Colon (tissue), 2 donors: Measurements from ENCODE around the gene SFXN2.
"Not testable (repeated sequence)": the region's sequence is repeated elsewhere in the genome, so short reads cannot be mapped to it uniquely, and the experiment has no call there.

ENCODE experiments used
- FAIRE-seq: peaks from 2 replicates; lab custom pipeline; 2012; peaks lifted over from hg19 to GRCh38; lab: Jason Lieb, UNC
- donor health status: control.
- donor health status: control.

The SFXN2 gene

DNA sequence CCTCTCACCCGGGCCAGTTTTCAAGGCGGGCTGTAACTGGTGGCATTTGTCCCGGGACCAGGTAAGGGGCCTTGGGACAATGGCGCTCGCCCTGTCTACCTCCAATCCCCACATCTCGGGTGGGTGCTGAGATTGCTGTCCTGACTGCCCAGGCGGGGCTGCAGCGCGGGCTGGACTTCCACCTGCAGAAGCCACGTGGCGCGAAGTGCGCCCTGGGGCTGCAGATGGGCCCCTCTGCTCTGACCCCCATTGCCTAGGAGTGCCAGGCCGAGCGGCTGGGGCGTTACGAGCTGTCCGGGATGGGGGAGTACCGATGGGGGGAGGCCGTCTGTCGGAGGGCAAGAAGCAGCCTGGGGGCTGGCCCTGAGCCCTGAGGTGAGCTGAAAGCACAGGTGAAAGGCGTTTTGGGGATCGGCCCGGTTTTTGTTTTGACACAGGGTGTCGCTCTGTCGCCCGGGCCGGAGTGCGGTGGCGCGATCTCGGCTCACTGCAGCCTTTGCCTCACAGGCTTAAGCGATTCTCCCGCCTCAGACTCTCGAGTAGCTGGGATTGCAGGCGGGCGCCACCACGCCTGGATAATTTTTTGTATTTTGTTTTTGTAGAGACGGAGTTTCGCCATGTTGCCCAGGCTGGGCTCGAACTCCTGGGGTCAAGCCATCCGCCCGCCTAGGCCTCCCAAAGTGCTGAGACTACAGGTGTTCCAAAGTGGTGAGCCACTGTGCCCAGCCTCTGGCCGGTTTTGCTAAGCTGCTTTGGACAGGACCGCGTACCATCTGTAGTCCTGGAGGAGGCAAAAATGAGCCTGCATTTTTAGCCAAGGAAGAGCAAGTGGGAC, at the start of gene SFXN2:
TSS of gene SFXN2 (plus strand) at position 16 of the 835 bp plus-strand sequence. CDS start 12,001 bp downstream, outside the sequence.
- no peak for FAIRE-seq

DNA sequence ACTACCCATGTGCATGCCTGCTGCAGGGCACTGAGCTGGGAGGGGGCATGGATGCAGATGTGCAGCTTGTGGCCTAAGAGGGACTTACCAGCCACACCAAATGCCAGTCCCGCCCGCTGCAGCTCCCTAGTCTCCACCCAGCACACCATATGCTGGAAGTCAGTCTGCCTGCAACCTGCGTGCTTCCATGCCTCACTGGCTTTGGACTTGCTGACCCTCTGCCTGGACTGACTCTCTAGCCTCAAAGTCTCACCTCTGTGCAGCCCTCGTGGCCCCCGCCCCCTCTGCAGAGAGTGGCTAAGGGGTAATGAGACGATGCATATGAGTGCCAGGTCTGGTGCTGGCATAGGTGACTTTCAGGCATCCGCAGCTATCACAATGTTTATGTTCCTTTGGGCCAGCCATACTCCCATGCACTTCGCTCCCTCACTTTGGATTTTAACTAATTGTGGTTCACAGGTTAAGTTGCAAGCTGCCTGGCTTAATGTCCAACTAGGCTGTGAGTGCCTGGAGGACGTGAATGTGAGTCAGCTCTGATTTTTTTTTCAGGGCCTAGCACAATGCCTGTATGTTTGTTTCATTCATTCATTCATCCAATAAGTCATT, 48.4 kb upstream of the SFXN2 start:
- no peak for FAIRE-seq

GRCh38 chr10:102667411-102667810, 47.0 kb upstream of the SFXN2 start:
- FAIRE-seq, result not testable (repeated sequence)

GRCh38 chr10:102668326-102669107, 45.9 kb upstream of the SFXN2 start:
- no peak for FAIRE-seq

- FAIRE-seq, result no peak
Measured at GRCh38 chr10:102669206-102670064, 45.0 kb upstream of the SFXN2 start.

DNA sequence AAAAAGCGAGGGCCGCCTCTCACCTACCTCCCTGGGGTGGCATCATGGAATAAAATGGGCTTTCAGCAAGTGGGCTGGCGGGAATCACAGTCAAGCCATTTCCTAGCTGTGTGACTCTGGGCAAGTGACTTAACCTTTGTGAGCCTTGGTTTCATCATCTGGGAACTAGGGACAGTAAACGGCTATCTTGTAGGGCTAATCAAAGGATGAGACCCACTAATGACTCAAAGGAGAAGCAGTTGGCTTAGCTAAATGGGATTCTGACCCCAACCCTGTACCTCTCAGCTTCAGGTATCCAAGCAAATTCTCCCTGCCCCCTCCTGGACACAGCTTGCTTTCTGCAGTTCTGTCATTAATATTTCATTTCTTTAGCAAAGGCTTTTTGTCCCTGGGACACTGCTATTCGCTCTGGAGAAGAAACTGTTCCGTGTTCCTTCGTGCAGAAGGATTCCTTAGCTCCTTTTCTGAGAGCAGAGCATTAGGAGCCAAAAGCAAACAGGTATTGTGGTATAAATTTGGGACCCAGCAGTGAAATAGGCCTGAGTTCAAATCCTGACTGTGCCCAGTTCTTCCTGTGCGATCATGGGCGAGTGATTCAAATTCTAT, 44.3 kb upstream of the SFXN2 start:
- no peak for FAIRE-seq

DNA sequence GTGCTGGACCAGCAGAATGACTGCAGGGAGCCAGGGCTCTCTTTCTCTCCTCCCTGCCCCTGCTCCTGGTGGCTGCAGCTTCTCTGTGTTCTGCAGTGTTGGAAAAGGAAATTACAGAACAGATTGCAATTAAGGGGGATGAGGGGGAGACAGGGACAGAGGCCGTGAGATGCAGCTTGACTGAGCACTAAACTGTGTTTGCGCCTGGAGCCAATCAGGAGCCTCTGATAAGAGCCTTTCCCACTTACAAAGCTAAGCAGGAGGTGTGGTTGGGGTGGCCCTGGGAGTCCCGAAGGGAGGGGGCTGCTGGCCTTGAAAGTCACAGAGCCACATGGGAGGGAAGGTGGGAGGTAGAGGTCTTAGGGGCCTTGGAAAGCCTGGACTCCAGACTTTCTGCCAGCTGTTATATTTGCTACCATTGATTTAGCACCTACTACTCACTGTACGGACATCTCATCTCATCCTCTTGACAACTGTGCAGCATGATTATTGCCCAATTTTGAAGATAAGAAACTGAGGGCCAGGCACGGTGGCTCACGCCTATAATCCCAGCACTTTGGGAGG, 43.5 kb upstream of the SFXN2 start:
- FAIRE-seq, result no peak

- FAIRE-seq, result no peak
Measured at GRCh38 chr10:102673236-102673818, 41.1 kb upstream of the SFXN2 start.

- FAIRE-seq, result no peak
Measured at GRCh38 chr10:102673819-102674511, 40.5 kb upstream of the SFXN2 start.

DNA sequence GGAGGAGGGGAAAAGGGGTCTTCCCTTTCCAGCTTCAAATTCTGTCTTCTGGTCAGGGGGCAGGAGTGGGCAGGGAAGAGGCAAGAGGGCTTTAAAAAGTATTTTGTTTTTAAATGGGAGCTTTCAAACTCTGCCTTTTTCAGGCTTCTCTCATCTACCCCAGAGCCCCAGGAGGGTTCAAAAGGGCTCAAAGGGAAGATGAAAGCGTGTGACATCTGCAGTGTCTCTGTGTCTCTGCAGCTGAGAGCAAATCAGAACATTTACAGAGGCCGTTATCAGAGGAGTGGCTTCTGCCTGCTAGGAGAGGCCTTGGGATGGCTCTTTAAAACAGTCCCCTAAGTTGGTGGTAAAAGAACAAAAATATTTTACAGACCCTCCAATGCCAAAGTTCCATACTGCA, 39.9 kb upstream of the SFXN2 start:
- FAIRE-seq, result no peak

- FAIRE-seq, result no peak
Measured at GRCh38 chr10:102675011-102675665, 39.3 kb upstream of the SFXN2 start.

DNA sequence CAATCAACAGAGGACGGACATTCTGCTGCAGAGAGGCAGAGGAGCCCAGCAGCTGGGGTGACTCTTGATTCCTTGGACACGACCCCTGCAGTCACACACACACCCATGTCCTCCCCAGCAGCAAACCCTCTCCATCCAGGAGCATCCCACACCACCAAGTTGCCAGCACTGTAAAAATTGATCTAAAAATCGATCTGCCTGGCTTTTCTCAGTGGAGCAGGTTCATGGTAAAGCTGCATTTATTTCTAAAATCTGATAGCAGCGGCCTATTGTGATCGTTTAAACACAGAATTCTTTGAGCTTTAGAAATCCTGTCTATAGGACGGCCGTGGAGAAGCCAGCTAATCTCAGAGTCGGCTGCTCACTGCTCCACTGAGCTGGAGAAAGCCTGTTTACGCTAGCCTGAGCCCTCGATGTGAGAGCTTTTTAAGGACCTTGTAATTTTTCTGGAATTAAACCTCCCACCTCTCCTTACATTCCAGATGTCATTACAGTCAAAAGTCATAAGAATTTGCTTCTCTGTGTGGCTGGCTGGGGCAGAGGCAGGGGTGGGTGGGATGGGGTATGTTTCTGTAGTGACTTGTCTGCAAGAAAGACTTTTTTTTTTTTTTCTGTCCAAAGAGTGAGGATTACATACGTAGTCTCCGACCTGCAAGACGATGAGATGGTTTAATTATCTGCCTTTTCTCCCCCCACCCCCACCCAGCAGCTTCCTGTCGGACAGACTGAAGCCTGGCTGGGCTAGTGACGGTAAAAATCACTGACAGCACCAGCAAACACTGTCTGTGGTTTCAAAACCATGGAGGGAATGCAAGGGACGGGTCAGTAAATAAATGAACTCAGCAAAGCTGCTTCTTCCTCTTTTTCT, 38.5 kb upstream of the SFXN2 start:
- no peak for FAIRE-seq

GRCh38 chr10:102676534-102677315, 37.7 kb upstream of the SFXN2 start:
- no peak for FAIRE-seq

DNA sequence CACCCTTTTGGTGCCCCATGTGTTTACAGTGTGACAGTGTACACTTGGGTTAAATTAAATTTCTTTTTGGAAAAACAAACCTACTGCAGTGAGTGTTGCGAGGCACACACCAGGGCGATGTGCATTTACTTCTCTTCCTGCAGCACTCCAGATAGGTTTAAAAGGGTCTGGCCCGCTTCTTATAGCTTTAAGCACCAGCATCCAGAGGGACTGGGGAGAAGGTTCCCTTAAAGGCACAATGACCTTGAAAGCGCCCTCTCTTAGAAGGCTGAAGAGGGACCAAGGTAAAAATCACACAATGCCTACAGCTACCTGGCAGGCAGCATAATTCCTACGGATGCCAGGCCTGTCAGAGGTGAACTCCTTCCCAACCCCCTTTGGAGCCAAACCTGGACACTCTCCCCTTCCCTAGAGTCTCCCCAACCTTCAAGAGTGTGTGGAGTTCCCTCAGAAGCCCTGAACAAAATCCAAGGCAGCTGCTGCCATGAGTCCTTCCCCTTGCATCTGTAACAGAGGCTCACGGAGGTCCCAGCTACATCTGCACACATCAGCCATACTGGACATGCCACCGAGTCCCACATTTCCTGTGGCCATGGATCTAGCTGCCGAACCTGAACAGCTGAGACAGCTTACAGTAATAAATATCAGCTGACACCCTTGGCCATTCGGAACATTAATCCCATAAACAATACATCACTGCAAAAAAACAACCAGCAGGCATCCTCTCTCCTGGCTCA, 36.9 kb upstream of the SFXN2 start:
- no peak for FAIRE-seq

DNA sequence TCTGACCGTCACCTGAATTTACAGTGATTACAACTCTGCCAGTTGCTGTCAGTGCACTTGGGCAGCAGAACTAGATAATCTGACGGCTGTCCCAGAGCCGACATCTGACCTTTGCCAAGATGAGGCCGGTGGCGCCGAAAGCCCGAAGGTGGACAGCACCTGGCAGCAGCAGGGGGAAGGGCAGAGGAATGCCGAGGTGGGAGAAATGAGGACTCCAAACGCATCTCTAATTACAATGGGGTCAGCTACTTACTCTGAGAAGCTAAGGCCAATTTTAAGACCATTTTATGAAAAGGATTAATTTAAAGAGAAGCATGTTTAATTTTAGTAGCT, 36.4 kb upstream of the SFXN2 start:
- FAIRE-seq, result no peak

GRCh38 chr10:102678842-102679289, 35.6 kb upstream of the SFXN2 start:
- no peak for FAIRE-seq

- no peak for FAIRE-seq
Measured at GRCh38 chr10:102679596-102679995, 34.8 kb upstream of the SFXN2 start.
